HepG2 (cell line): ENCODE results near the gene DNAJA1. TPM values are rescaled to one million over a fixed set of nuclear protein-coding genes. Genes with fewer than 3 reads are reported as not detected.

Source experiments
- EHMT2 ChIP-seq: fragments of 200-600 bp; sonication (generic); IDR thresholded peaks from 2 replicates; pipeline ENCODE4 v1.7.0; 2017; ENCODE audit warnings: antibody characterized with exemption, low read depth, low read length, borderline replicate concordance
- HDAC2 ChIP-seq: sonication (generic); formaldehyde crosslinking; IDR thresholded peaks from 2 replicates; pipeline ENCODE4 v1.4.0; 2020; ENCODE audit warnings: missing genetic modification reagents
- SMYD3 ChIP-seq: sonication (generic); formaldehyde crosslinking; IDR thresholded peaks from 2 replicates; pipeline ENCODE4 v1.8.1; 2023; ENCODE audit warnings: mild to moderate bottlenecking, missing genetic modification reagents
- SOX13 ChIP-seq, 3 experiments: fragments of 450-650 bp in 1 of 3; sonication (generic) in 1 of 3; formaldehyde crosslinking in 1 of 3; IDR thresholded peaks in 2 of 3; conservative IDR thresholded peaks in 1 of 3; 2 replicates each; pipeline versions ENCODE4 v1.5.0 to v1.6.1; 2016 to 2020; ENCODE audit warnings: antibody characterized with exemption in 1 of 3, mild to moderate bottlenecking in 1 of 3, missing compliant biosample characterization in 1 of 3, missing genetic modification reagents in 1 of 3, moderate library complexity in 1 of 3
- SRY ChIP-seq: sonication (generic); formaldehyde crosslinking; IDR thresholded peaks from 2 replicates; pipeline ENCODE4 v1.8.0; 2022; ENCODE audit warnings: mild to moderate bottlenecking, missing genetic modification reagents
- U2AF2 ChIP-seq: fragments of 200-400 bp; formaldehyde crosslinking; IDR thresholded peaks from 2 replicates; pipeline ENCODE4 v1.6.1; 2017; ENCODE audit warnings: low read depth, mild to moderate bottlenecking, low read length
- ZFP41 ChIP-seq: sonication (generic); formaldehyde crosslinking; IDR thresholded peaks from 2 replicates; pipeline ENCODE4 v1.4.0; 2020; ENCODE audit warnings: mild to moderate bottlenecking, missing genetic modification reagents, borderline replicate concordance
- ZNF136 ChIP-seq: sonication (generic); formaldehyde crosslinking; IDR thresholded peaks from 2 replicates; pipeline ENCODE4 v1.8.1; 2022; ENCODE audit warnings: low read depth, mild to moderate bottlenecking, moderate library complexity, missing genetic modification reagents
- ZNF451 ChIP-seq: sonication (generic); formaldehyde crosslinking; IDR thresholded peaks from 2 replicates; pipeline ENCODE4 v1.5.0; 2020; ENCODE audit warnings: mild to moderate bottlenecking, missing genetic modification reagents
- ZNF598 ChIP-seq: sonication (generic); formaldehyde crosslinking; IDR thresholded peaks from 2 replicates; pipeline ENCODE4 v1.5.1; 2020; ENCODE audit warnings: mild to moderate bottlenecking, missing genetic modification reagents, borderline replicate concordance
- ZNF720 ChIP-seq: sonication (generic); formaldehyde crosslinking; IDR thresholded peaks from 2 replicates; pipeline ENCODE4 v1.4.0; 2020; ENCODE audit warnings: missing genetic modification reagents
- ZSCAN12 ChIP-seq: sonication (generic); formaldehyde crosslinking; IDR thresholded peaks from 2 replicates; pipeline ENCODE4 v1.9.0; 2021; ENCODE audit warnings: mild to moderate bottlenecking, missing genetic modification reagents
- polyA plus RNA-seq, 8 experiments: library from polyadenylated mRNA; depleted of rRNA in 3 of 8; stranded (reverse) in 7 of 8; unstranded in 1 of 8; fragments of >200 nt; fragmentation: Illumina TruSeq in 4 of 8; extraction: Trizol in 4 of 8; gene quantifications; 2 replicates each; pipeline versions ENCODE4 v1.2.1 to v1.2.3, GENCODE V29; 2011 to 2016; ENCODE audit warnings: low read depth in 4 of 8, missing spikeins in 1 of 8, mixed read lengths in 1 of 8; ENCODE audit not compliant: insufficient read depth in 1 of 8
- total RNA-seq, 5 experiments: library from RNA; depleted of rRNA; stranded (reverse); fragments of >200 nt; fragmentation: Illumina TruSeq; extraction: Trizol; gene quantifications; 2 replicates each; pipeline ENCODE4 v1.2.3, GENCODE V29; 2016; ENCODE audit warnings: low read depth in 1 of 5
- TF ChIP-seq, protein P1 (sequence below), 2 experiments: sonication (generic) in 1 of 2; formaldehyde crosslinking in 1 of 2; IDR thresholded peaks; 2 replicates each; pipeline versions ENCODE4 v1.4.0 to v1.6.1; 2016 to 2020; ENCODE audit warnings: borderline replicate concordance in 1 of 2, low read depth in 1 of 2, mild to moderate bottlenecking in 1 of 2, missing genetic modification reagents in 1 of 2
- TF ChIP-seq, protein P2 (sequence below): sonication (generic); formaldehyde crosslinking; IDR thresholded peaks from 2 replicates; pipeline ENCODE4 v1.5.0; 2020; ENCODE audit warnings: mild to moderate bottlenecking, missing genetic modification reagents
- TF ChIP-seq, protein P3 (sequence below): sonication (generic); formaldehyde crosslinking; IDR thresholded peaks from 2 replicates; pipeline ENCODE4 v1.8.0; 2022; ENCODE audit warnings: mild to moderate bottlenecking, missing genetic modification reagents, moderate library complexity
- TF ChIP-seq, protein P4 (sequence below): sonication (generic); formaldehyde crosslinking; conservative IDR thresholded peaks from 2 replicates; pipeline ENCODE4 v1.5.0; 2020; ENCODE audit warnings: missing genetic modification reagents
- TF ChIP-seq, protein P5 (sequence below): sonication (generic); formaldehyde crosslinking; IDR thresholded peaks from 2 replicates; pipeline ENCODE4 v1.4.0; 2020; ENCODE audit warnings: mild to moderate bottlenecking, missing genetic modification reagents

Gene DNAJA1
- total and polyA plus RNA-seq, 2 of the 13 experiments (the other 11 are each of a cell fraction or from before 2014, with no cell fraction given) = 95.9 to 306 TPM

DNA sequence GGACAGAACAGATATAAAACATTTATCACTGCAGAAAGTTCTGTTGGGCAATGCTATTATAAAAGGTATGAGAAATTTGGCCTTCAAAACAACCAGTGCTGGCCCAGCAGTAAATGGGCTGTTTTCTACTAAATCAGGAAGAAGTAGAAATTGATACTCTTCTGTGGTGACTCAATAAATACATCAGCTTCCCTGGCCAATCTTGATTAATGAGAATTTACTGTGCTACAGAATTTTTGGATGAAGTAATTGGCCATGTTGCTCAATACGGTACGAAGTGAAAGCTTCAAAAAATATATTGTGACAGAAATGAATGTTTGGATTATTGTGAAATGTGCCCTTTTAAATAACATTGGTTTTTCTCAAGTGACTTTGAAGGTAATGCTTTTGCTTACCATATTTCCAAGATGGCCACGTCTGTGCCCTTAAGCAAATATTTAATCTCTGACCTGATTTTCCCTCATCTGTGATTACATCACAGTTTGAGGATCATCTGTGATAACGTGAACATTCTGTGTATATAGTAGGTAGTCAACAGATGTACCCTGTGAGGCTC, 4.2 kb downstream of the DNAJA1 start (continued):
- TF ChIP-seq, protein P1, sequence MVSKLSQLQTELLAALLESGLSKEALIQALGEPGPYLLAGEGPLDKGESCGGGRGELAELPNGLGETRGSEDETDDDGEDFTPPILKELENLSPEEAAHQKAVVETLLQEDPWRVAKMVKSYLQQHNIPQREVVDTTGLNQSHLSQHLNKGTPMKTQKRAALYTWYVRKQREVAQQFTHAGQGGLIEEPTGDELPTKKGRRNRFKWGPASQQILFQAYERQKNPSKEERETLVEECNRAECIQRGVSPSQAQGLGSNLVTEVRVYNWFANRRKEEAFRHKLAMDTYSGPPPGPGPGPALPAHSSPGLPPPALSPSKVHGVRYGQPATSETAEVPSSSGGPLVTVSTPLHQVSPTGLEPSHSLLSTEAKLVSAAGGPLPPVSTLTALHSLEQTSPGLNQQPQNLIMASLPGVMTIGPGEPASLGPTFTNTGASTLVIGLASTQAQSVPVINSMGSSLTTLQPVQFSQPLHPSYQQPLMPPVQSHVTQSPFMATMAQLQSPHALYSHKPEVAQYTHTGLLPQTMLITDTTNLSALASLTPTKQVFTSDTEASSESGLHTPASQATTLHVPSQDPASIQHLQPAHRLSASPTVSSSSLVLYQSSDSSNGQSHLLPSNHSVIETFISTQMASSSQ (IDR thresholded peaks at IDR 0.05; ENCODE audit: low read depth) = no peak
- TF ChIP-seq, protein P1 (CRISPR knock-in tag; IDR thresholded peaks at IDR 0.05; ENCODE audit: borderline replicate concordance) = peak; percentile 19; the same call in 1 of the 2 replicates
- TF ChIP-seq, protein P2, sequence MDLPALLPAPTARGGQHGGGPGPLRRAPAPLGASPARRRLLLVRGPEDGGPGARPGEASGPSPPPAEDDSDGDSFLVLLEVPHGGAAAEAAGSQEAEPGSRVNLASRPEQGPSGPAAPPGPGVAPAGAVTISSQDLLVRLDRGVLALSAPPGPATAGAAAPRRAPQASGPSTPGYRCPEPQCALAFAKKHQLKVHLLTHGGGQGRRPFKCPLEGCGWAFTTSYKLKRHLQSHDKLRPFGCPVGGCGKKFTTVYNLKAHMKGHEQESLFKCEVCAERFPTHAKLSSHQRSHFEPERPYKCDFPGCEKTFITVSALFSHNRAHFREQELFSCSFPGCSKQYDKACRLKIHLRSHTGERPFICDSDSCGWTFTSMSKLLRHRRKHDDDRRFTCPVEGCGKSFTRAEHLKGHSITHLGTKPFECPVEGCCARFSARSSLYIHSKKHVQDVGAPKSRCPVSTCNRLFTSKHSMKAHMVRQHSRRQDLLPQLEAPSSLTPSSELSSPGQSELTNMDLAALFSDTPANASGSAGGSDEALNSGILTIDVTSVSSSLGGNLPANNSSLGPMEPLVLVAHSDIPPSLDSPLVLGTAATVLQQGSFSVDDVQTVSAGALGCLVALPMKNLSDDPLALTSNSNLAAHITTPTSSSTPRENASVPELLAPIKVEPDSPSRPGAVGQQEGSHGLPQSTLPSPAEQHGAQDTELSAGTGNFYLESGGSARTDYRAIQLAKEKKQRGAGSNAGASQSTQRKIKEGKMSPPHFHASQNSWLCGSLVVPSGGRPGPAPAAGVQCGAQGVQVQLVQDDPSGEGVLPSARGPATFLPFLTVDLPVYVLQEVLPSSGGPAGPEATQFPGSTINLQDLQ (CRISPR knock-in tag) = no peak
- no peak for TF ChIP-seq U2AF2
- TF ChIP-seq ZNF136 (CRISPR knock-in tag) = no peak
- TF ChIP-seq ZSCAN12 (CRISPR knock-in tag) = no peak
- no peak for TF ChIP-seq ZNF720 (CRISPR knock-in tag)
- TF ChIP-seq EHMT2 = no peak
- TF ChIP-seq ZFP41 = no peak
- no peak for TF ChIP-seq ZNF598
- TF ChIP-seq HDAC2 (CRISPR knock-in tag) = peak; percentile 78
- no peak for TF ChIP-seq ZNF451 (CRISPR knock-in tag)
- TF ChIP-seq, protein P3, sequence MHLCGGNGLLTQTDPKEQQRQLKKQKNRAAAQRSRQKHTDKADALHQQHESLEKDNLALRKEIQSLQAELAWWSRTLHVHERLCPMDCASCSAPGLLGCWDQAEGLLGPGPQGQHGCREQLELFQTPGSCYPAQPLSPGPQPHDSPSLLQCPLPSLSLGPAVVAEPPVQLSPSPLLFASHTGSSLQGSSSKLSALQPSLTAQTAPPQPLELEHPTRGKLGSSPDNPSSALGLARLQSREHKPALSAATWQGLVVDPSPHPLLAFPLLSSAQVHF (CRISPR knock-in tag) = no peak
- no peak for TF ChIP-seq SRY
- TF ChIP-seq, protein P4, sequence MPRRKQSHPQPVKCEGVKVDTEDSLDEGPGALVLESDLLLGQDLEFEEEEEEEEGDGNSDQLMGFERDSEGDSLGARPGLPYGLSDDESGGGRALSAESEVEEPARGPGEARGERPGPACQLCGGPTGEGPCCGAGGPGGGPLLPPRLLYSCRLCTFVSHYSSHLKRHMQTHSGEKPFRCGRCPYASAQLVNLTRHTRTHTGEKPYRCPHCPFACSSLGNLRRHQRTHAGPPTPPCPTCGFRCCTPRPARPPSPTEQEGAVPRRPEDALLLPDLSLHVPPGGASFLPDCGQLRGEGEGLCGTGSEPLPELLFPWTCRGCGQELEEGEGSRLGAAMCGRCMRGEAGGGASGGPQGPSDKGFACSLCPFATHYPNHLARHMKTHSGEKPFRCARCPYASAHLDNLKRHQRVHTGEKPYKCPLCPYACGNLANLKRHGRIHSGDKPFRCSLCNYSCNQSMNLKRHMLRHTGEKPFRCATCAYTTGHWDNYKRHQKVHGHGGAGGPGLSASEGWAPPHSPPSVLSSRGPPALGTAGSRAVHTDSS (CRISPR knock-in tag) = no peak
- TF ChIP-seq SOX13 (IDR thresholded peaks at IDR 0.05) = no peak
- peak in 1 of 2 experiments; percentile 70; a peak in 1 of 4 replicates for TF ChIP-seq SOX13 (CRISPR knock-in tag; conservative IDR thresholded peaks at IDR 0.05 in 1 of 2, IDR thresholded peaks at IDR 0.05 in 1 of 2)
- TF ChIP-seq, protein P5, sequence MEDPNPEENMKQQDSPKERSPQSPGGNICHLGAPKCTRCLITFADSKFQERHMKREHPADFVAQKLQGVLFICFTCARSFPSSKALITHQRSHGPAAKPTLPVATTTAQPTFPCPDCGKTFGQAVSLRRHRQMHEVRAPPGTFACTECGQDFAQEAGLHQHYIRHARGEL (CRISPR knock-in tag) = no peak
- no peak for TF ChIP-seq SMYD3 (CRISPR knock-in tag)
